ENCODE measurements around the gene DICER1. TPM values are rescaled to one million over a fixed set of nuclear protein-coding genes. Genes with fewer than 3 reads are reported as not detected.

DICER1 gene
- total and polyA plus RNA-seq, 2 donors (not counting 3 experiments of a cell fraction or from before 2014, with no cell fraction given) = 8.3 to 43.6 TPM

GRCh38 chr14:95066427-95066986, 90.8 kb downstream of the DICER1 start:
- no peaks in the 10 kb centered on the region for H3K4me1 ChIP-seq (ENCODE audit: control insufficient read depth, extremely low read depth, insufficient read depth, low read length)
- no peak overlapping the region for H2AFZ ChIP-seq (ENCODE audit: low read depth, low read length)
- no peak overlapping the region for H3K27ac ChIP-seq (ENCODE audit: insufficient read depth, low read depth, low read length)
- BruUV-seq (replicated peaks) = no TSS peak
- no peak overlapping the region for H3K4me3 ChIP-seq (replicated peaks in 1 of 3; ENCODE audit: insufficient read depth in 1 of 3, low read depth in 1 of 3, low read length in 3 of 3)
- H3K27me3 ChIP-seq (ENCODE audit: control insufficient read depth in 2 of 2, insufficient read depth in 2 of 2, low read length in 2 of 2) = no peaks in the 10 kb centered on the region
- no peaks in the 10 kb centered on the region for H3K79me2 ChIP-seq (ENCODE audit: control insufficient read depth, insufficient read depth, low read length)
- intact Hi-C loops (cut with micrococcal nuclease) (no loop called here), dilution Hi-C loops (cut with MboI; ENCODE audit: extremely low pct_ligation_motif_present, low sequenced_read_pairs) (no loop called here)
- H4K20me1 ChIP-seq (replicated peaks; ENCODE audit: control insufficient read depth, extremely low read depth, insufficient read depth, low read length) = no peaks in the 10 kb centered on the region
- H3K36me3 ChIP-seq (ENCODE audit: control insufficient read depth in 2 of 2, extremely low read depth in 1 of 2, insufficient read depth in 2 of 2, low read length in 2 of 2) = no peaks in the 10 kb centered on the region
- no peak overlapping the region for H3K9ac ChIP-seq (replicated peaks; ENCODE audit: extremely low read depth, insufficient read depth, low read length)
- H3K9me1 ChIP-seq (replicated peaks; ENCODE audit: control insufficient read depth, extremely low read depth, insufficient read depth, low read length) = no peaks in the 10 kb centered on the region
- TF ChIP-seq POLR2A (IDR thresholded peaks at IDR 0.05; ENCODE audit: low read depth, low read length) (no peak), JUN (IDR thresholded peaks at IDR 0.05; ENCODE audit: borderline replicate concordance, insufficient read depth, insufficient read length, low read depth) (no peak), MYC (IDR thresholded peaks at IDR 0.05; ENCODE audit: low read depth, low read length) (no peak)
- ChIA-PET CTCF (no interaction called here), POLR2A (no interaction called here)
- no peak for DNase-seq (ENCODE audit: low read depth, low spot score)
- peak; percentile 56 for FAIRE-seq
- H3K9me3 ChIP-seq (replicated peaks; ENCODE audit: control insufficient read depth, insufficient read depth, low read length) = no peaks in the 10 kb centered on the region
- H3K4me2 ChIP-seq (ENCODE audit: insufficient read depth, low read length) = no peak overlapping the region

- ChIA-PET POLR2A (no interaction called here), CTCF (no interaction called here)
- Histone ChIP-seq H3K9me3 (replicated peaks; ENCODE audit: control insufficient read depth, insufficient read depth, low read length) (no peaks in the 10 kb centered on the region), H3K27me3 (ENCODE audit: control insufficient read depth in 2 of 2, insufficient read depth in 2 of 2, low read length in 2 of 2) (no peaks in the 10 kb centered on the region), H3K4me1 (ENCODE audit: control insufficient read depth, extremely low read depth, insufficient read depth, low read length) (no peaks in the 10 kb centered on the region), H3K9ac (replicated peaks; ENCODE audit: extremely low read depth, insufficient read depth, low read length) (no peak overlapping the region), H3K36me3 (ENCODE audit: control insufficient read depth in 2 of 2, extremely low read depth in 1 of 2, insufficient read depth in 2 of 2, low read length in 2 of 2) (no peaks in the 10 kb centered on the region), H3K27ac (ENCODE audit: insufficient read depth, low read depth, low read length) (no peak overlapping the region), H4K20me1 (replicated peaks; ENCODE audit: control insufficient read depth, extremely low read depth, insufficient read depth, low read length) (no peaks in the 10 kb centered on the region), H3K79me2 (ENCODE audit: control insufficient read depth, insufficient read depth, low read length) (no peaks in the 10 kb centered on the region), H3K4me3 (replicated peaks in 1 of 3; ENCODE audit: insufficient read depth in 1 of 3, low read depth in 1 of 3, low read length in 3 of 3) (no peak overlapping the region), H3K9me1 (replicated peaks; ENCODE audit: control insufficient read depth, extremely low read depth, insufficient read depth, low read length) (no peaks in the 10 kb centered on the region), H2AFZ (ENCODE audit: low read depth, low read length) (no peak overlapping the region), H3K4me2 (ENCODE audit: insufficient read depth, low read length) (no peak overlapping the region)
- BruUV-seq (replicated peaks) = no TSS peak
- dilution Hi-C loops (cut with MboI; ENCODE audit: extremely low pct_ligation_motif_present, low sequenced_read_pairs) = no loop called here
- FAIRE-seq = no peak
- TF ChIP-seq FOS (IDR thresholded peaks at IDR 0.05; ENCODE audit: borderline replicate concordance, insufficient read depth, low read length) (no peak), JUN (IDR thresholded peaks at IDR 0.05; ENCODE audit: borderline replicate concordance, insufficient read depth, insufficient read length, low read depth) (no peak), EZH2 (IDR thresholded peaks at IDR 0.05; ENCODE audit: borderline replicate concordance, low read depth, low read length, severe bottlenecking) (no peak), MYC (IDR thresholded peaks at IDR 0.05; ENCODE audit: low read depth, low read length) (no peak), POLR2AphosphoS5 (IDR thresholded peaks at IDR 0.05; ENCODE audit: insufficient read depth, low read depth, low read length) (no peak), CTCF (IDR thresholded peaks at IDR 0.05; ENCODE audit: extremely low read depth in 1 of 2, insufficient read depth in 1 of 2, low read depth in 1 of 2, low read length in 2 of 2) (no peak), POLR2A (IDR thresholded peaks at IDR 0.05; ENCODE audit: low read depth, low read length) (no peak), MAX (IDR thresholded peaks at IDR 0.05; ENCODE audit: insufficient read depth, insufficient read length) (no peak), GATA2 (IDR thresholded peaks at IDR 0.05; ENCODE audit: insufficient read depth, insufficient read length, low read depth, low read length) (no peak)
- intact Hi-C loops (cut with micrococcal nuclease) = no loop called here
- DNase-seq (ENCODE audit: low read depth, low spot score) = no peak
Observed at GRCh38 chr14:95065411-95065810, 91.9 kb downstream of the DICER1 start.
